ENCODE measurements around the gene LACTBL1. TPM values are rescaled to one million over a fixed set of nuclear protein-coding genes. Genes with fewer than 3 reads are reported as not detected.

The LACTBL1 gene
- total and polyA plus RNA-seq, 2 experiments from 2014 or later = not detected

GRCh38 chr1:22920026-22920733 lies 52.5 kb downstream of the LACTBL1 start:
- H2AFZ ChIP-seq = no peak overlapping the region
- H3K9me2 ChIP-seq (ENCODE audit: insufficient read depth) = no peaks in the 10 kb centered on the region
- H3K4me3 ChIP-seq = no peak overlapping the region
- ATAC-seq = no peak
- H3K79me2 ChIP-seq (replicated peaks; ENCODE audit: insufficient read depth) = no peaks in the 10 kb centered on the region
- DNase-seq (ENCODE audit: low spot score) = no peak
- TF ChIP-seq JUNB (IDR thresholded peaks at IDR 0.05; ENCODE audit: unreplicated experiment) (no peak), REST (IDR thresholded peaks at IDR 0.05; ENCODE audit: unreplicated experiment) (no peak), EZH2 (IDR thresholded peaks at IDR 0.05; ENCODE audit: low read depth, unreplicated experiment) (no peak), EZH2phosphoT487 (IDR thresholded peaks at IDR 0.05; ENCODE audit: unreplicated experiment) (no peak), ZNF114 (CRISPR knock-in tag; IDR thresholded peaks at IDR 0.05) (no peak), POLR2AphosphoS5 (IDR thresholded peaks at IDR 0.05; ENCODE audit: low read depth) (no peak), STAT1 (IDR thresholded peaks at IDR 0.05; ENCODE audit: unreplicated experiment) (no peak), ZNF331 (CRISPR knock-in tag; IDR thresholded peaks at IDR 0.05; ENCODE audit: low read depth) (no peak), NANOG (IDR thresholded peaks at IDR 0.05; ENCODE audit: borderline replicate concordance) (no peak), CREB1 (CRISPR knock-in tag; IDR thresholded peaks at IDR 0.05; ENCODE audit: low read depth) (no peak)
- TF ChIP-seq, protein P1, sequence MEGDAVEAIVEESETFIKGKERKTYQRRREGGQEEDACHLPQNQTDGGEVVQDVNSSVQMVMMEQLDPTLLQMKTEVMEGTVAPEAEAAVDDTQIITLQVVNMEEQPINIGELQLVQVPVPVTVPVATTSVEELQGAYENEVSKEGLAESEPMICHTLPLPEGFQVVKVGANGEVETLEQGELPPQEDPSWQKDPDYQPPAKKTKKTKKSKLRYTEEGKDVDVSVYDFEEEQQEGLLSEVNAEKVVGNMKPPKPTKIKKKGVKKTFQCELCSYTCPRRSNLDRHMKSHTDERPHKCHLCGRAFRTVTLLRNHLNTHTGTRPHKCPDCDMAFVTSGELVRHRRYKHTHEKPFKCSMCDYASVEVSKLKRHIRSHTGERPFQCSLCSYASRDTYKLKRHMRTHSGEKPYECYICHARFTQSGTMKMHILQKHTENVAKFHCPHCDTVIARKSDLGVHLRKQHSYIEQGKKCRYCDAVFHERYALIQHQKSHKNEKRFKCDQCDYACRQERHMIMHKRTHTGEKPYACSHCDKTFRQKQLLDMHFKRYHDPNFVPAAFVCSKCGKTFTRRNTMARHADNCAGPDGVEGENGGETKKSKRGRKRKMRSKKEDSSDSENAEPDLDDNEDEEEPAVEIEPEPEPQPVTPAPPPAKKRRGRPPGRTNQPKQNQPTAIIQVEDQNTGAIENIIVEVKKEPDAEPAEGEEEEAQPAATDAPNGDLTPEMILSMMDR (conservative IDR thresholded peaks at IDR 0.05; ENCODE audit: low read depth in 2 of 2) = no peak
- TF ChIP-seq, protein P2, sequence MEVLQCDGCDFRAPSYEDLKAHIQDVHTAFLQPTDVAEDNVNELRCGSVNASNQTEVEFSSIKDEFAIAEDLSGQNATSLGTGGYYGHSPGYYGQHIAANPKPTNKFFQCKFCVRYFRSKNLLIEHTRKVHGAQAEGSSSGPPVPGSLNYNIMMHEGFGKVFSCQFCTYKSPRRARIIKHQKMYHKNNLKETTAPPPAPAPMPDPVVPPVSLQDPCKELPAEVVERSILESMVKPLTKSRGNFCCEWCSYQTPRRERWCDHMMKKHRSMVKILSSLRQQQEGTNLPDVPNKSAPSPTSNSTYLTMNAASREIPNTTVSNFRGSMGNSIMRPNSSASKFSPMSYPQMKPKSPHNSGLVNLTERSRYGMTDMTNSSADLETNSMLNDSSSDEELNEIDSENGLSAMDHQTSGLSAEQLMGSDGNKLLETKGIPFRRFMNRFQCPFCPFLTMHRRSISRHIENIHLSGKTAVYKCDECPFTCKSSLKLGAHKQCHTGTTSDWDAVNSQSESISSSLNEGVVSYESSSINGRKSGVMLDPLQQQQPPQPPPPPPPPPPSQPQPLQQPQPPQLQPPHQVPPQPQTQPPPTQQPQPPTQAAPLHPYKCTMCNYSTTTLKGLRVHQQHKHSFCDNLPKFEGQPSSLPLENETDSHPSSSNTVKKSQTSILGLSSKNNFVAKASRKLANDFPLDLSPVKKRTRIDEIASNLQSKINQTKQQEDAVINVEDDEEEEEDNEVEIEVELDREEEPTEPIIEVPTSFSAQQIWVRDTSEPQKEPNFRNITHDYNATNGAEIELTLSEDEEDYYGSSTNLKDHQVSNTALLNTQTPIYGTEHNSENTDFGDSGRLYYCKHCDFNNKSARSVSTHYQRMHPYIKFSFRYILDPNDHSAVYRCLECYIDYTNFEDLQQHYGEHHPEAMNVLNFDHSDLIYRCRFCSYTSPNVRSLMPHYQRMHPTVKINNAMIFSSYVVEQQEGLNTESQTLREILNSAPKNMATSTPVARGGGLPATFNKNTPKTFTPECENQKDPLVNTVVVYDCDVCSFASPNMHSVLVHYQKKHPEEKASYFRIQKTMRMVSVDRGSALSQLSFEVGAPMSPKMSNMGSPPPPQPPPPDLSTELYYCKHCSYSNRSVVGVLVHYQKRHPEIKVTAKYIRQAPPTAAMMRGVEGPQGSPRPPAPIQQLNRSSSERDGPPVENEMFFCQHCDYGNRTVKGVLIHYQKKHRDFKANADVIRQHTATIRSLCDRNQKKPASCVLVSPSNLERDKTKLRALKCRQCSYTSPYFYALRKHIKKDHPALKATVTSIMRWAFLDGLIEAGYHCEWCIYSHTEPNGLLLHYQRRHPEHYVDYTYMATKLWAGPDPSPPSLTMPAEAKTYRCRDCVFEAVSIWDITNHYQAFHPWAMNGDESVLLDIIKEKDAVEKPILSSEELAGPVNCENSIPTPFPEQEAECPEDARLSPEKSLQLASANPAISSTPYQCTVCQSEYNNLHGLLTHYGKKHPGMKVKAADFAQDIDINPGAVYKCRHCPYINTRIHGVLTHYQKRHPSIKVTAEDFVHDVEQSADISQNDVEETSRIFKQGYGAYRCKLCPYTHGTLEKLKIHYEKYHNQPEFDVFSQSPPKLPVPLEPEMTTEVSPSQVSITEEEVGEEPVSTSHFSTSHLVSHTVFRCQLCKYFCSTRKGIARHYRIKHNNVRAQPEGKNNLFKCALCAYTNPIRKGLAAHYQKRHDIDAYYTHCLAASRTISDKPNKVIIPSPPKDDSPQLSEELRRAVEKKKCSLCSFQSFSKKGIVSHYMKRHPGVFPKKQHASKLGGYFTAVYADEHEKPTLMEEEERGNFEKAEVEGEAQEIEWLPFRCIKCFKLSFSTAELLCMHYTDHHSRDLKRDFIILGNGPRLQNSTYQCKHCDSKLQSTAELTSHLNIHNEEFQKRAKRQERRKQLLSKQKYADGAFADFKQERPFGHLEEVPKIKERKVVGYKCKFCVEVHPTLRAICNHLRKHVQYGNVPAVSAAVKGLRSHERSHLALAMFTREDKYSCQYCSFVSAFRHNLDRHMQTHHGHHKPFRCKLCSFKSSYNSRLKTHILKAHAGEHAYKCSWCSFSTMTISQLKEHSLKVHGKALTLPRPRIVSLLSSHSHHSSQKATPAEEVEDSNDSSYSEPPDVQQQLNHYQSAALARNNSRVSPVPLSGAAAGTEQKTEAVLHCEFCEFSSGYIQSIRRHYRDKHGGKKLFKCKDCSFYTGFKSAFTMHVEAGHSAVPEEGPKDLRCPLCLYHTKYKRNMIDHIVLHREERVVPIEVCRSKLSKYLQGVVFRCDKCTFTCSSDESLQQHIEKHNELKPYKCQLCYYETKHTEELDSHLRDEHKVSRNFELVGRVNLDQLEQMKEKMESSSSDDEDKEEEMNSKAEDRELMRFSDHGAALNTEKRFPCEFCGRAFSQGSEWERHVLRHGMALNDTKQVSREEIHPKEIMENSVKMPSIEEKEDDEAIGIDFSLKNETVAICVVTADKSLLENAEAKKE (CRISPR knock-in tag; IDR thresholded peaks at IDR 0.05) = no peak
- TF ChIP-seq, protein P3, sequence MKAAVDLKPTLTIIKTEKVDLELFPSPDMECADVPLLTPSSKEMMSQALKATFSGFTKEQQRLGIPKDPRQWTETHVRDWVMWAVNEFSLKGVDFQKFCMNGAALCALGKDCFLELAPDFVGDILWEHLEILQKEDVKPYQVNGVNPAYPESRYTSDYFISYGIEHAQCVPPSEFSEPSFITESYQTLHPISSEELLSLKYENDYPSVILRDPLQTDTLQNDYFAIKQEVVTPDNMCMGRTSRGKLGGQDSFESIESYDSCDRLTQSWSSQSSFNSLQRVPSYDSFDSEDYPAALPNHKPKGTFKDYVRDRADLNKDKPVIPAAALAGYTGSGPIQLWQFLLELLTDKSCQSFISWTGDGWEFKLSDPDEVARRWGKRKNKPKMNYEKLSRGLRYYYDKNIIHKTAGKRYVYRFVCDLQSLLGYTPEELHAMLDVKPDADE (IDR thresholded peaks at IDR 0.05) = no peak
- H3K36me3 Mint-ChIP-seq (ENCODE audit: low read depth) = no peaks in the 10 kb centered on the region
- H3F3A ChIP-seq (replicated peaks; ENCODE audit: low read depth) = no peaks in the 10 kb centered on the region
- no peak overlapping the region for H3K27ac Mint-ChIP-seq
- H3K27me3 ChIP-seq (ENCODE audit: insufficient read depth) = no peaks in the 10 kb centered on the region
- H3K4me3 Mint-ChIP-seq = no peak overlapping the region
- no peaks in the 10 kb centered on the region for H4K20me1 ChIP-seq (replicated peaks; ENCODE audit: insufficient read depth)
- H3K9me3 Mint-ChIP-seq = no peaks in the 10 kb centered on the region
- H3K4me1 ChIP-seq (ENCODE audit: insufficient read depth) = no peaks in the 10 kb centered on the region
- H3K27ac ChIP-seq (ENCODE audit: low read depth) = no peak overlapping the region
- peaks cover 11% of the 10 kb centered on the region for H3K27me3 Mint-ChIP-seq (ENCODE audit: insufficient read depth, low read depth, poor library complexity)
- no peak overlapping the region for H3K4me2 ChIP-seq
- H3K36me3 ChIP-seq (ENCODE audit: insufficient read depth) = no peaks in the 10 kb centered on the region
- peaks cover 3% of the 10 kb centered on the region for H3K4me1 Mint-ChIP-seq
